ENCODE results near the gene ITGB5. TPM values are rescaled to one million over a fixed set of nuclear protein-coding genes. Genes with fewer than 3 reads are reported as not detected.

Gene ITGB5
- polyA plus RNA-seq, 3 donors = 0.68 to 1.2 (median 1.0) TPM

DNA sequence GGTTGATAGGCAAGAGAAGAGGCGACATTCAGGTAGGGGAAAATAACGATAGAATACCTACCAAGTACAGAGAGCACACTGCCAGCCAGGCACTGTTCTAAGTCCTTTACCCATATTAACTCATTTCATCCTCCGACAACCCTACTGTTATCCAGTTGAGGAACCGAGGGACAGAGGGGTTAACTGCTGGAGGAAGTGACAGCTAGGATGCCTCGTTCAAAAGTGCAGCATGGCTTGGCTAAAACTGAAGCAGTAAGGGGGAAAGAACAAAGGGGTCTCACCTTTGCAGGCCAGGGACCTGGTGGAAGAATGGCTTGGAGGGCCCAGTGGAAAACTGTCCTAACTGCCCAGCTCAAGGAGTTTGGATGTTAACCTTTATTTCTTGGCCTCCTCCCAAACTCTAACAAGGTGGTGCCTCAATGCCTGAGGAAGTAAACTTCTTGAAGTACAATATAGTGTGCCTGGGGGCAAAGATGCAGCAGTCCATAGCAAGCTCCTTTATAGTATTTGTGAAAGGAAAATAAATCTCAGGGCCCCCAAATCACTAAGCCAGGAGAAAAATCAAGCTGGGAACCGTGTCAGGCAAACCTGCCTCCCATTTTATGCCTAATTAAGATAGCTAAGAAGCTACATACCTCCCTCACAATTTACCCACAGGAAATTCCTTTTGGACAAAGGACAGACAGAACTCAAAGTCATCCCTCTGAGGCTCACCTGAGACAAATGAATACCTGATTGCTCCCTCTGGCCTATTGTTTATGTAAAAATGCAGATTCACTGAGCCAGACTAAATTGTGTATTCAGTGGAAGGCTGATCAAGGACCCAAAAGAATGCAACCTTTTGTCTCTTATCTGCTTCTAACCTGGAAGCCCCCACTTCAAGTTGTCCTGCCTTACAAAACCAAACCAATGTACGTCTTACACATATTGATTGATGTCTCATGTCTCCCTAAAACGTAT lies 1.6 kb upstream of the ITGB5 start:
- Histone ChIP-seq H4K20me1 (ENCODE audit: insufficient read depth, low read length) (no peaks in the 10 kb centered on the region), H3K4me2 (replicated peaks; ENCODE audit: extremely low read depth, low read length, poor library complexity, severe bottlenecking) (no peak overlapping the region), H3K9ac (ENCODE audit: insufficient read depth, low read length, poor library complexity, severe bottlenecking) (no peak overlapping the region), H3K9me3 (replicated peaks in 1 of 2; ENCODE audit: control insufficient read depth in 1 of 2, insufficient read depth in 1 of 2, low read length in 2 of 2) (peaks cover 0 to 4% of the 10 kb centered on the region in 2 donors), H3K4me1 (ENCODE audit: control insufficient read depth in 1 of 2, insufficient read depth in 2 of 2, low read length in 2 of 2) (peaks cover 6 to 15% of the 10 kb centered on the region in 2 donors), H3K79me2 (ENCODE audit: insufficient read depth, low read length) (no peaks in the 10 kb centered on the region), H3K27me3 (ENCODE audit: control insufficient read depth in 2 of 2, insufficient read depth in 2 of 2, low read length in 2 of 2) (peaks cover 33 to 49% of the 10 kb centered on the region in 2 donors), H3K36me3 (replicated peaks in 1 of 2; ENCODE audit: control insufficient read depth in 1 of 2, insufficient read depth in 2 of 2, low read length in 2 of 2) (no peaks in the 10 kb centered on the region), H3K4me3 (replicated peaks in 1 of 3; ENCODE audit: low read depth in 2 of 3, low read length in 3 of 3) (no peak overlapping the region), H2AFZ (ENCODE audit: insufficient read depth, low read depth, low read length, poor library complexity, severe bottlenecking) (no peak overlapping the region), H3K27ac (ENCODE audit: low read depth in 1 of 2, low read length in 2 of 2) (no peak overlapping the region)
- WGBS (ENCODE audit: insufficient coverage) = 56% methylated on average over 3 of the region's 8 CpGs
- Mint-ChIP-seq H3K4me3 (peak overlapping the region; percentile 45 to 91), H3K4me1 (peaks cover 18% of the 10 kb centered on the region), H3K27me3 (ENCODE audit: low read depth in 3 of 3) (peaks cover 43 to 60% (median 56%) of the 10 kb centered on the region in 3 donors), H3K27ac (no peak overlapping the region), H3K9me3 (peaks cover 0 to 11% (median 5%) of the 10 kb centered on the region in 7 donors), H3K36me3 (peaks cover 0 to 4% of the 10 kb centered on the region in 2 donors)
- DNase-seq = no peak
- intact Hi-C loops (cut with micrococcal nuclease) = loop anchor here in 1 of 2 donors (5.0 kb wide), 2 partner anchors 61 to 106 kb away; no protein-coding TSS in a partner anchor
- TF ChIP-seq, protein P1, sequence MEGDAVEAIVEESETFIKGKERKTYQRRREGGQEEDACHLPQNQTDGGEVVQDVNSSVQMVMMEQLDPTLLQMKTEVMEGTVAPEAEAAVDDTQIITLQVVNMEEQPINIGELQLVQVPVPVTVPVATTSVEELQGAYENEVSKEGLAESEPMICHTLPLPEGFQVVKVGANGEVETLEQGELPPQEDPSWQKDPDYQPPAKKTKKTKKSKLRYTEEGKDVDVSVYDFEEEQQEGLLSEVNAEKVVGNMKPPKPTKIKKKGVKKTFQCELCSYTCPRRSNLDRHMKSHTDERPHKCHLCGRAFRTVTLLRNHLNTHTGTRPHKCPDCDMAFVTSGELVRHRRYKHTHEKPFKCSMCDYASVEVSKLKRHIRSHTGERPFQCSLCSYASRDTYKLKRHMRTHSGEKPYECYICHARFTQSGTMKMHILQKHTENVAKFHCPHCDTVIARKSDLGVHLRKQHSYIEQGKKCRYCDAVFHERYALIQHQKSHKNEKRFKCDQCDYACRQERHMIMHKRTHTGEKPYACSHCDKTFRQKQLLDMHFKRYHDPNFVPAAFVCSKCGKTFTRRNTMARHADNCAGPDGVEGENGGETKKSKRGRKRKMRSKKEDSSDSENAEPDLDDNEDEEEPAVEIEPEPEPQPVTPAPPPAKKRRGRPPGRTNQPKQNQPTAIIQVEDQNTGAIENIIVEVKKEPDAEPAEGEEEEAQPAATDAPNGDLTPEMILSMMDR (IDR thresholded peaks at IDR 0.05) = no peak

DNA sequence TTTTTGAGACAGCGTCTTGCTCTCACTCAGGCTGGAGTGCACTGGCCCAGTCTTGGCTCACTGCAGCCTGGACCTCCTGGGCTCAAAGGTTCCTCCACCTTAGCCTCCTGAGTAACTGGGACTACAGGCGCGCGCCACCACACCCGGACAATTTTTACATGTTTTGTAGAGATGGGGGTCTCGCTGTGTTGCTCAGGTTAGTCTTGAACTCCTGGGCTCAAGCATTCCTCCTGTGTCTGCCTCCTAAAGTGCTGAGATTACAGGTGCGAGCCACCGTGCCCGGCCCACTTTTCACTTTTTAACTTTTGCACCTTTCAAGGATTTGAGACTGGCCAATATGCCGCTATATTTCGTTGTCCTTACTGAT lies 750 bp upstream of the ITGB5 start:
- H3K36me3 ChIP-seq (replicated peaks in 1 of 2; ENCODE audit: control insufficient read depth in 1 of 2, insufficient read depth in 2 of 2, low read length in 2 of 2) = no peaks in the 10 kb centered on the region
- 96% methylated on average over 8 of the region's 11 CpGs for WGBS (ENCODE audit: insufficient coverage)
- H3K9ac ChIP-seq (ENCODE audit: insufficient read depth, low read length, poor library complexity, severe bottlenecking) = no peak overlapping the region
- H3K27me3 ChIP-seq (ENCODE audit: control insufficient read depth in 2 of 2, insufficient read depth in 2 of 2, low read length in 2 of 2) = peaks cover 33 to 50% of the 10 kb centered on the region in 2 donors
- H3K4me2 ChIP-seq (replicated peaks; ENCODE audit: extremely low read depth, low read length, poor library complexity, severe bottlenecking) = peak overlapping the region; percentile 96
- intact Hi-C loops (cut with micrococcal nuclease) = loop anchor here in 1 of 2 donors (5.0 kb wide), 2 partner anchors 61 to 106 kb away; no protein-coding TSS in a partner anchor
- Mint-ChIP-seq H3K36me3 (peaks cover 0 to 4% of the 10 kb centered on the region in 2 donors), H3K27ac (no peak overlapping the region), H3K9me3 (peaks cover 0 to 14% (median 5%) of the 10 kb centered on the region in 7 donors), H3K4me3 (peak overlapping the region; percentile 2 to 91), H3K27me3 (ENCODE audit: low read depth in 3 of 3) (peaks cover 48 to 66% (median 61%) of the 10 kb centered on the region in 3 donors), H3K4me1 (peaks cover 18% of the 10 kb centered on the region)
- TF ChIP-seq, protein P1 (IDR thresholded peaks at IDR 0.05) = no peak
- peak overlapping the region; percentile 92 for H2AFZ ChIP-seq (ENCODE audit: insufficient read depth, low read depth, low read length, poor library complexity, severe bottlenecking)
- H3K4me3 ChIP-seq (replicated peaks in 1 of 3; ENCODE audit: low read depth in 2 of 3, low read length in 3 of 3) = peak overlapping the region in 1 of 3 experiments; percentile 82
- H3K79me2 ChIP-seq (ENCODE audit: insufficient read depth, low read length) = no peaks in the 10 kb centered on the region
- H3K9me3 ChIP-seq (replicated peaks in 1 of 2; ENCODE audit: control insufficient read depth in 1 of 2, insufficient read depth in 1 of 2, low read length in 2 of 2) = peaks cover 0 to 4% of the 10 kb centered on the region in 2 donors
- H4K20me1 ChIP-seq (ENCODE audit: insufficient read depth, low read length) = no peaks in the 10 kb centered on the region
- no peak for DNase-seq
- H3K4me1 ChIP-seq (ENCODE audit: control insufficient read depth in 1 of 2, insufficient read depth in 2 of 2, low read length in 2 of 2) = peaks cover 6 to 15% of the 10 kb centered on the region in 2 donors
- no peak overlapping the region for H3K27ac ChIP-seq (ENCODE audit: low read depth in 1 of 2, low read length in 2 of 2)

All from CD14-positive monocyte (primary cell).